Measurements from ENCODE around the gene ENPEP.

DNA sequence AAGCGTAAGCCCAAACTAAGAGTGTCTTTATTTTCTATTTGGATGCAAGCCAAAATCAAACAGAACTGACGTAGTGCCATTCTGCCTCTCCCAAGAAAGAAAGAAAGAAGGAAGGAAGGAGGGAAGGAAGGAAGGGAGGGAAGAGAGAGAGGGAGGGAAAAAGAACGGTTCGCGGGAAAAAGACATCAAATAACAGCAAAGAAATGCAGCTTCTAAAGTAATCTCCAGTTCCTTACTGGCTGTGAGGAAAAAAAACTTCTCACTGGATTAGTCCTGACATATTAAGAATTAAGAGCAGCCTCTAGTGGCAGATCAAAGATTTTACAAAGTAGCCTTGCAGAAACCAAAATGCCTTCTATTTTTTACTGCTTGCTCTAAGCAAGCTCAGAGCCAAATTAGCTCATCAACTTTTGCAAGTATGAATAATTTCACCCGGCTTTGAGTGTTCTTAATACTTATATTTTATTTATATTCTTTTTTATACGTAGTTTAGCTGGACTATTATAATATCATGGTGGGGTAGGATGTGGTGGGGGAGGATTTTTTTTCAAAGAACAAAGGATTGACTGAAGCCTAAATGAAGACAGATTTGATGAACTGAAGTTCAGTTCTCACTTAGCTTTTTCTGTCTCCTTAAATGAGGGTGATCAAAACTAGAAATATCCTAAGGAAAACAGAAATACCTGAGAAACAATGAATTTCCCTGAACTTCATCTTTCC is 110.3 kb downstream of the ENPEP start:
- no peak for TF ChIP-seq EP300 (IDR thresholded peaks at IDR 0.05; ENCODE audit: low read depth in 2 of 2, low read length in 2 of 2)
- TF ChIP-seq EP300 (CRISPR knock-in tag; IDR thresholded peaks at IDR 0.05; ENCODE audit: borderline replicate concordance), result no peak
- TF ChIP-seq ZFP82 (CRISPR knock-in tag; IDR thresholded peaks at IDR 0.05; ENCODE audit: borderline replicate concordance), result no peak
- no peak for TF ChIP-seq ZNF253 (CRISPR knock-in tag; IDR thresholded peaks at IDR 0.05; ENCODE audit: borderline replicate concordance)

All from HepG2 (cell line).